NOMO-1 treated with dmso at 0.1 percent for 144 hours (cell line): ENCODE data around the gene KRT1.

ENCODE experiments used
- DNase-seq: peaks from one replicate; lab custom pipeline; 2025; ENCODE audit not compliant: unreplicated experiment; lab: John Stamatoyannopoulos, UW

Gene KRT1

DNA sequence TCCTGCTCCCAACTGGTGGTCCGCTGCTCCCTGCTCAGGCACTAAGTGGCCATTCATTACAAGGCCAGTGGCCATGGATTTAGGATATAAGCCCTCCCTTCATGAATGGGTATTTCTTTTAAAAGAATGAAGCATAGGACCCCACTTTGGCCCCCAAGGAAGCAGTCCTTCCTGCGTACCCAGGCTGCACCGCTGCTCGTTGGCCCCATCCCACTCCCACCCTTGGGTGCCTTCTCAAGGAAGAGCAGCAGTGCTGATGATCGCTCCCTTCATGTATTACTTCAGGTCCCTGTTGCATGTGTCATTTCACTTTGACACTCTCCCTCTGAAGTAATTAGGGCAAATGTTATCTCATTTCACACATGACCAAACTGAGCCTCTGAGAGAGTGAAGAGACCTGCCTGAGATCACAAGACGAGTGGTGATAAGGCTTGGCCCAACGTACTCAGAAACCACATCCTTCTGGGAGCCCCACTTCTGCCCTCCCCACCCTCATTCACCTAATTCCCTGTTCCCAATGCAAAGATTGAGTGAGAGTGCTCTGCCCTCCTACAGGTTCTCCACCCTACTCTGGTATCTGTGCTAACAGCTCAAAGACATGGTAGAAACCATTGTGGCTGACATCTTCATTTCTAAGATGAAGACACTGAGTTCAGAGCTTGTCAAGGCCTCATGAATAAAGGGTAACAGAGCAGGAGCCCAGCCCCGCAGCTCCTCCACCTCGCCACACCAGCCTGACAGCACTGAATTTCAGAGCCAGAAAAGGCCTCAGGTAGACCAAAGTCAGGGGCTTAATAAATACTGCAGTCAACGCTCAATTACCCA is 17.9 kb downstream of the KRT1 start:
- DNase-seq: no peak

DNA sequence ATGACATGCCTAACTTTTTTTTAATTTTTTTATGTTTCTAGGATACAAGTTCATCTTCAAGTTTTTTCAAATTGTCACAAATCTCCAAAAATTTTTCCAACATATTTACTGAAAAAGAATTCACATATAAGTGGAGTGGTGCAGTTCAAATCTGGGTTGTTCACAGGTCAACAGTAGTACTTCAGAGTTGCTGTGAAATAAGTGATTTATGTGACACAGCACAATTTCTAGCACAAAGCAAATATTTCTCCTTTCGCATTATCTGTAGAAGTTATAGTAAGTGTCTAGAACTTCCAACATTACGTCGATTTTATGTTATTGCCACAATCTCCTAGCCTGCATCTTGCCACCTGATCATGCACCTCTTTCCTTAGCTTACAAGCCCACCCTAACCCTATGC is 18.5 kb downstream of the KRT1 start:
- DNase-seq: no peak

DNA sequence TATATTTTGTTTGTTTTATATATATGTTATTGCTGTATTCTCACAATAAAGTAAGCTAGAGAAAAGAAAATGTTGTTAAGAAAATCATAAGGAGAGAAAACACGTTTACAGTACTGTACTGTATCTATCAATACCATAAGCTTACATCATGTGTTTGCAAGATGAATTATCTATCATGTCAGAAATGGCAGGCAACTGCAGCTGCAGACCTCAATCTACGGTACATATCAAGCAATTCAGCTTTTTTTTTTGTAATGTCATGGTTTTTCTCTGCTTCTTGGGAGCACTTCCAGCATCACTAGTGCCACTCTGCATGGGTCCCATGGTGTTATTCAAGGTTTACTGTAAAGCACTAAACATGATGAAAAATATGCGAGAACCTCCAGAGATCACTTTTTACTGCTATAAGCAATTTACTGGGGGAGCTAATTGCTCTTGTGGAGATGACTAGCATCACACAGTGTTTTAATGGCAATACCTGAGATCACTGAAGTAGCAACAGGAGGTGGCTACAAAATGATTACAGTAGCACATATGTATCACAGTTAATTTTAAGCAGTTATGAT is 19.2 kb downstream of the KRT1 start:
- DNase-seq: no peak

DNA sequence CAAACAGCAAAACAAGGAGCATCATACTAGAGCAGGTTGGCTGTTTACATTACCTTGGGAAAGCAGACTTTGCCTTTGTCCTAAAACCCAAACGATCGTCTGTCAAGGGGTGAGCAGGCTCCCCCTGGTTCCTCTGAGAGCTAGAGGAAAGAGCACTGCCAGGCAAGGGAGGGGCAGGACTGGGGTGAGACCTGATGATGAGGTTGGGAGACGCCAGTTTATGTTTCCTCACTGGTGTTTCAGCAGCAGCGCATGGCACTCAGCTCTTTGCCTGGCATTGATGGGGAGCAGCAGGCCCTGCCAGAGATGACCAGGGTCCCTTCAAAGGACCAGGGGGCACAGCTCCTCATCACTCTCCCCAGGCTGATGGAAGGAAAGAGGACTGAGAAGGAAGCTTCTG is 20.3 kb downstream of the KRT1 start:
- DNase-seq: no peak

DNA sequence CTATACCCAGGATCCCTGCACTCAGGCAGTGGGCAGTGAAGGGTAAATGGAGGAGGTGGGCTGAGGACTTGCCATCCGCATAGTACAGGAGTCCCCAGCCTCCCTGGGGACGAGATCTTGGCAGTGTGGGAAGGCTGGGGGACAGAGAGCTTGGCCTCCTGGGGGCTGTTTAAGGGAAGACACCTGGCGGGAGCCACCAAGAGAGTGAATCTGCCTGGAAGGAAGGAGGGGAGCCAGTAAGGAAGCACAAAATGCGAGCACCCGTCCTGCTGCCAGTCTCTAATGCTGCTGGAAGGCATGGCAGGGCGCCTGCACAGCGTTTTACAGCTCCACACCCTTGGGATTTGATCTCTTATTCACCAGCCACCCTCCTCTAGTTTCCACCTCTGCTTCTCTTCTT is 20.8 kb downstream of the KRT1 start:
- no peak for DNase-seq

DNA sequence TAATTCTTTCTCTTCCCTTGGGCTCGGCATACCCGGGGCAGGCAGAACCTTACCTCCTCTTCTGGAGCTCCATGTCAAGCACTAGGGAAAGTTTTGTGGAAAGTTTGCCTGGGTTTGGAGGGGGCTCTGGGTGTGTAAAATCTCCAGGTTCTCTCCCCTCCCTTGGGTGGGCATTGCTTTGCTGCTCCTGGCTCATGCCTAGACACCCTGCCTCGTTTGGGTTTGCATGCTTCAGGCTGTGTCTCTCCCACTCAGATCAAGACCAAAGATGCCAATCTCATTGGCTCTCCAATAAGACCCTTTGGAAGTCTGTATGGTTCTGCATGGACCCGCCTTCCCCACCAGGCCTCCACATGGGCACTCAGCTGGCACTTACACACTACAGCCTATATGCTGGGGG is 22.0 kb downstream of the KRT1 start:
- no peak for DNase-seq

DNA sequence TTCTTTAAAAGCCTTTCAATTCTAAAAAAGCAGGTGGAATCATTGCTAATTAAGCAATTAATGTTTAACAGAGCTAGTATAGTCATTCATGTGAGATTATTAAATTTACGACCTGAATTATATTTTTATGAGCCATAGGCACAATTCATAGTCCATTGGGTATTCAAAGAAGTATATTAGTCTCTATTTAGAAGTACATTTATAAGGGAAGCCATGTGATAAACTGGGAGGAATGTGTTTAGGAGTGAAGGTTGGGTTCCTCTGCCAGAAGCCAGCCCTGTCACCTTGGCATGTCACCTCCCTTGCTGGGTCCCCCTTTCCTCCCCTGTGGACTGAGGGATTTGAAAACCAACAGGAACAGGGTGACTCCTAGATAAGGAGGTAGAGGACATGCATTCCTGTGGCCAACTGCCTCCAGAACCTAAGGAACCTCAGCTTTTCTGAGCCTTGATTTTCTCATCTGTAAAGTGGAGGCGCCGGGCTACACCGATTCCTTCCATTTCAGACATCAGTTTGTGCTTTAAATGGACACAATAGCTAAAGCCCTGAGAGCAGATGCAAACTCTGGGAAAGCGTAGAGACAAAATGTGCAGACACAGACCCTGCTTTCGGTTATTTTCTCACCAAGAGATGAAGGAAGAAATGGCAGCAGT is 22.8 kb downstream of the KRT1 start:
- no peak for DNase-seq

DNA sequence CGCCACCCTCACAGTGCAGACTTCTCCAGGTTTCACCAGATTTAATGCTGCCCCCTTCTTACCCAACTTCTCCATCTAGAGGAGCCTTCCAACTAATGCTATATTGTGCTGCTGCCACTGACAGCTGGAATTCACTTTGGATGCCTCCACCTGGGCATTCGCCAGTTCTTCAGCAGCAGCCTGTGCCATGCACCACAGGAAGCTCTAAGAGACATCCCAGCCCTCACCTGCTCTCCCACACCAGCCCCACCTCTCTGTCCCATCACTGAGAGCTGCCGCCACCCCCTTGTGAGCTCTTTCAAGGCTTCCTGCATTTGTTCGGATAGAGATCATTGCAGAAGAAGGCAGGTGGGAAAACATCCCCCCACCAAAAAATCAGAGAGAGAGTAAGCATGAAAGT is 23.6 kb downstream of the KRT1 start:
- no peak for DNase-seq

DNA sequence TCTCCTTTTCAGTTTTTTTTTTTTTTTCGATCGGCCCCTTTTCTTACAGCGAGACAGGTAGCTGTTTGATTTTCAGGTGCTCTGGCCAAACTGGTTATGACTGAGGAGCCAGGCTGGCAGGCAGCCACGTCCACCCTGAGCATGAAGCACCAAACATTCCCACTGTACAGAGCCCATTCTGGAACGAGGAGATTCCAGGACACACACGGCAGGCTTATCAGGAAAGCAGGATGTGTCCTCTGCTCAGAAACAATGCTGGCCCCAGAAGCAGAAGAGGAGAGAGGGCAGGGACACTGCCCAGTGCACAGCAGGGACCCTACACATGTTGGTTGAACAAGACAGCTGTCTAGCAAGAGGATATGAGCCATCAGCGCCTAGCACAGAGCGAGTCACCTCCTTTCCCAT is 24.5 kb downstream of the KRT1 start:
- DNase-seq: no peak

DNA sequence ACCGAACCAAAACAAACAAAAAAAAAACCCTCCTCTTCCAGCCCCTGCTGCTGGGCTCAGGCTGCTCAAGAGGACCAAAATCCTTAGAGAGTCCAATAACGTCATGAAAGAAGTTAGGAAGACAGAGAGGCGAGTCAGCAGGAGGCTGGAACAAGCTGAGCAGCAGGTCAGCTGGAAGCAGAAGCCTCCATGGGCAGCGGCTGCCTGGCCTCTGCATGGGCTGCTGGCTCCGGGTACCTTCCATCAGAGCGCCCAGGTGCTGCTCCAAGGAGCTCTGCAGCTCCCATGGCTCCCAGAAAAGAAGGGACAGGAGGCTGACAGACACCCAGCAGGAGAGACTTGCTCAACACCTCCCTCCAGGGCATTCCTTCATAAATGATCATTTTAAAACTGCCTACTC is 25.0 kb downstream of the KRT1 start:
- DNase-seq: no peak

DNA sequence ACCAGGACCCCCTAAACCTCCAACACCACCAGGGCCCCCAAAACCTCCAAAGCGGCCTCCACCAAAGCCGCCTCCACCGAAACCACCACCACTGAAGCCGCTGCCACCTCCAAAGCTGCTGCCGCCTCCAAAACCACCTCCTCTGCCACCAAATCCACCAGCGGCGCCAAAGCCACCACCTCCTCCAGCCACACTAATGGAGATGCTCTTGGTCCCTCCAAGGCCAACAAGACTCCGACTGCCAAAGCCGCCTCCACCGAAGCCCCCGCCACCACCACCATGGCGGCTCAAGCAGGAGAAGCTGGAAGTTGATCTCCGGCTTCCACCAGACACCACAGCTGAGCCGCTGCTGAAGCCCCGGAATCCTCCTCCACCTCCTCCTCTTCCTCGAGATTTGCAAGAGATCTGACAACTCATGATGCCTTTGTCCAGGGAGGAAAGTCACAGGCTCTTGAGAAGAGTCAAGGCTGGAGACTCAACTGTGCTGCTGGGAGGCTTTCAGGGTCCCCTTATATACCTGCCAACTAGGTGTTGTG is 28.4 kb downstream of the KRT1 start, which contains the start of gene KRT2:
TSS of gene KRT2 (minus strand) at position 486 of the 536 bp plus-strand sequence. CDS start at position 417, 69 bp downstream.
- DNase-seq: no peak

DNA sequence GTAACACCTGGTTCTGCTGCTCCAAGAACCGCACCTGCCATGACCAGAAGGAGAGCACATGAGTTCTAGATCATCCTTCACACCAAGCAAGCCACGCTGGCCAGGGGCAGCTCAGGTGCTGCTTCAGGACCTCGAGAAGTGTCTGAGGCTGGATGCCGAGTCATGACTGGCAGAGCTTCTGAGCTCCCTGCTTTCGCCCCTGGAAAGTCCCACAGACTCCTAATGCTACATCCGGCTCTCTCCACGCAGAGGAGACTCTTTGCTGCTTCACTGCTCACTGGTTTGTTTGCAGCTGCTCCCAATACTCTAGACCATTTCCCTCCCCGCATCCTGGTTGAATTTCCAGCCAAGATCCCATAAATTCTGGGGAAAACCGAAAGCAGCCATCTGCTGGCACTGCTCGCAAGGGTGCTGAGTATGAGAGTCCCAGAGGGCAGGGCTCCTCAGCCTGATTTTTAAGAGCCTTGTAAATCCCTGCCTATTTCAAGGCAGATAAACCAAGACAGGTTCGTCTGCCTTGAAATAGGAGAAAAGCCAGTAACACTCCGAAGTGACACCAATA is 29.6 kb downstream of the KRT1 start:
- no peak for DNase-seq

DNA sequence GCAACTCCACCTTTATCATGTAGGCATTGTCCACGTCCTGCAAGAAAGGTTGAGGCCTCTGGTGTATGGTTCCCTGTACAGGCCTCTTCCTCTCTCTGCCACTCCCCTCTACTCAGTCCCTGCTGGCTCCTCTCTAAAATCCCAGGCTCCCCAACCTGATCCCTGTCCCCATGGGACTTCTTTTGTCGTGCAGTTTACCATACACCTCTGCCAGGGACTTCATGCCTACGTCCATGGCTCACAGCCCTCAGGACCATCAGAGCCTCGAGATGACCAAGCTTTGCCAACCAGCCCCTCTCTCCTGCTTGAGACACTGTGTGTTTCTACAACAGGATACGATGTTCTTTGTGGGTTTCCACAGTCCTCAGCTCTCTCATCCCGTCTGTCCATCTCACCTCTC is 31.1 kb downstream of the KRT1 start:
- no peak for DNase-seq

DNA sequence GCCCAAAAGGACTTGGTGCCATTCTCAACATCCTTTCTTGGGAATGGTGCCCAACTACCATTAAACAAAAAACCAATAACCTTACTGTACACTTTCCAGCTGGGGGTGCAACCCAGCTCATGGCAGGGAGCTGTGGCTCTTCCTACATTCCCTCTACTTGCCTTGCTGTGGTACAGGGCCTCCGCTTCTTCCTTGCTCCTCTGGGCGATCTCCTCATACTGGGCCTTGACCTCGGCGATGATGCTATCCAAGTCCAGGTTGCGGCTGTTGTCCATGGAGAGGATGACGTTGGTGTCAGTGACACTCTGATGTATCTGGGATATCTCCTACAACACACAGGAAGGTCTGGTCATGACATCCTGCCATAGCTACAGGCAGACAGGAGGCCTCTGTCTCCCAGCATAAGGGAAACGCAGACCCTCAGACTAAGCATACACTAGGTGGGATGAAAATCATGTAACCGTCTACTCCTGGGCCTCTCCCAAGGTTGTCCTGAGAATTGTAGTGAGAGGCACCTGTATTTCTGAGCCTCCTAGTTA is 32.1 kb downstream of the KRT1 start:
- no peak for DNase-seq

DNA sequence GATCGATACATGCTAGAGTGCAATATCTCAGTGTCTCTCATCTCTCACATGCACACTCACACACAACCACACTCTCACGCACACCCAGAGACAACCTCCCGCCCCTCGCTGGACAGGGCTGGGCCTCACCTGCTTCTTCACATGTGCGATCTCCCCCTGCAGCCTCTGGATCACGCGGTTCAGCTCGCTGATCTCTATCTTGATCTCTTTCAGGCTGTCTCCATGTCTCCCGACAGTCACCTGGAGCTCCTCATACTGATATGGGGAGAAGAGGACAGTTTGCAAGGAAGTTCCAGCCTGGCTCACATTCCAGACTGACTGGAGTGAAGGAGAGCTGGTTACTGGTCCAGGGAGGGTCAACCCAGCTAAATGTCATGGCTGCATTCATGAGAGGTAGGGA is 32.6 kb downstream of the KRT1 start:
- DNase-seq: no peak

DNA sequence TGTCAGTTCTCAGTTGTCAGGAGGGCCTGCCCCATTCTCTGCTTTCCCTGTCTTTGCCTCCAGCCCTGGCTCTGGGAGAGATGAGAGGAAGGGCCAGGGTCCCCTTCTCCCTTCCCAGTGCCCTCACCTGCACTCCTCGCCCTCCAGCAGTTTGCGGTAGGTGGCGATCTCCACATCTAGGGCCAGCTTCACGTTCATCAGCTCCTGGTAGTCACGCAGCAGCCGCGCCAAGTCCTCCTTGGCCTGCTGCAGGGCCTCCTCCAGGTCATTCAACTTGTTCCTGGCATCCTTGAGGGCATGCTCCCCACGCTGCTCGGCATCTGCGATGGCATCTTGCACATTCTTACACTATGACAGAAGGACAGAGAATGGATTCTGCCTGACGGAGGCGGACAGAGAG is 33.6 kb downstream of the KRT1 start:
- no peak for DNase-seq

DNA sequence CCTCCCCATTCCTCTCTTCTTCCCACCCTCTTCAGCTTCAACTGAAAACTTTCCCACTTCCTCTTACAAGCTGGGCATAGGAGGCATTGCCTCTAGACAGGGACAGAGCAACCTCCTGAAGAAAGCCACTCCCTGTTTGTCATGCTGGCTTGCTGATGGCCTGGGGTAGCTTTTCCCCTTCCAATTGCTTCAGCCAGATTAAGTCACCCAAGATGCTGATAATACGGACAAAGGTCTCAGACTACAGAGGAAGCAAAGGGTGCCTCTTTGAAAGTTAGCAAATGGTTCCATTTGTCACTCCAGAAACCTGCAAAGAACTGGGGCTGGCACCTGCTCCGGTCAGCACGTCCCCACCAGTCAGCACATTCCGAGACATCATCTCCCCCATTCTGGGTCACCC is 34.2 kb downstream of the KRT1 start:
- no peak for DNase-seq

DNA sequence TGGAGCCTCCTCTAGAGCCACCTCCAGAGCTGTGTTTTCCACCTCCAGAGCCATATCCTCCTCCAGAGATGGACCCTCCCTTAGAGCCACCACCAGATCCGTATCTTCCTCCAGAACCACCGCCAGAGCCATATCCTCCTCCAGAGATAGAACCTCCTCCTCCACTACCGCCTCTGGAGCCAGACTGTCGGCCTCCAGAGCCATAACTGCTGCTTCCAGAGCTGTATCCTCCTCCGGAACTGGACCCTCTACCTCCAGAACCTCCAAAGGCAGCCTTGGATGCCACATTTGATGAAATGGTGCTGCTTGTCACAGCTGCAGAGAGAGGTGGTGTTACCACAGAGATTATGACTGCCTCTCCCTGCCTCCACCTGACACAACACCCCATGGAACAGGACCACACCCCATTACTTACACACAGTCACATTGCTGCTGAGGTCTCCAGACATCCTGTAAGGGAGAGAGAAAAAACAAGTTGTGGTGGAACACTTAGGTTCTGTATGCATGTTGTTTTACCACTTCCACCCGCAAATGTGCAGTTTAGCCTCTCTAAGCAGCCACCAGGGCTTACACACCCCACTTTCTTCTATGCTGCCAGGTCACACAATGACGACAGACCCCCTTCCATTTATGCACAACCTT is 35.0 kb downstream of the KRT1 start:
- DNase-seq: no peak

DNA sequence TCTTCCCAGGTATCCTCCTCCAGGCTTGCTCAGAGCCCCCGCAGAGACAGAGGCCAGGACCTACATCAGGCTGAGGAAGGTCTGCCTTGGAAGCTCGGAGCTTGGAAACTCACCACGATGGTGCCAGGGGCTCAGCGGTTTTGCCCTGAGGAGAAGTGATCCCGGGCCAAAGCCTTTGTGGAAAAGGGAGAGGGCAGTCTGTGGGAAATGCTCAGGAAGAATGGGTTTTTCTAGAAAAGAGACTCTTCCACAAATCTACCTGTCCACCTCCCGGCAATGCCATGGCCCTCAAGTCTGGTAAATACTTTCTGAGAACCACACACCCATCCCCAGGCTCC is 36.2 kb downstream of the KRT1 start:
- DNase-seq: no peak

DNA sequence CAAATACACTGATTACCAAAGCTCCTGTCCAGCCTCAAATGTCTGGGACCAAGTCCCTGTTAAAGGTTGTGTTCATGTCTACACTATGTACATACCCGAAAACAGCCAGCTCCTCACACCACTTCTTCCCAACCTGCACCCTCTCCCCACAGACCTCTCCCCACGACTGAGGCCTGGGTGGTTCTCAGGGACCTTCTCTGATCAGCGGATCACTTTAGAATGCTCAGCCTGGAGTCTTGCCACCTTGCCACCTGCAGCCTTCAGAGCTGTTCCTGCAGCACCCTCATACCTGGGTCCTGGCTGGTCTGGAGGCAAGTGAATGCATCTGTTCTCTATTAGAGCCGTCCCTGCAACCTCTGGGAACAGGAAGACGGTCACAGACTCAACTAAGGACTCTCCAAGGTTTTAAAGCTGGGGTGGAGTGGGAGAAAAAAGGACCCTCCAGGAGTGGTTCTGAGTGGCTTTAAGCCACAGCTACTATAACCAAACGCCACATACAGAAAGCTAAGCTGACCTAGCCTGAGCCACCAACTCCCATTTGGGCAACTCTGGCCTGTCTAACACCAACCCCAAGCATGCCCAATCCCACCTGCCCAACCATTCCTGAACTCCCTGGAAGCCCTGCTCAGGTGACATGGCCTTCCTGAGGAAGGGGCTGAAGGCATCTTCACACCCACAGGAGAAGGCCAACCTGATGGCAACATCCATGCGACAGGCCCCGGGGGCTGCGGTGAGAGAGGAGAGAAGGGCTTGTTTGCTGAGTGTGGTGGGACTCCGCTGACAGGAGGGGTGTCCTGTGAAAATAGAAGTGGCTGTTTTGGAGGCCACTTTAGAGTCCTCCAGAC is 36.8 kb downstream of the KRT1 start:
- no peak for DNase-seq
